ENCODE measurements around the gene HOXB1.

DNA sequence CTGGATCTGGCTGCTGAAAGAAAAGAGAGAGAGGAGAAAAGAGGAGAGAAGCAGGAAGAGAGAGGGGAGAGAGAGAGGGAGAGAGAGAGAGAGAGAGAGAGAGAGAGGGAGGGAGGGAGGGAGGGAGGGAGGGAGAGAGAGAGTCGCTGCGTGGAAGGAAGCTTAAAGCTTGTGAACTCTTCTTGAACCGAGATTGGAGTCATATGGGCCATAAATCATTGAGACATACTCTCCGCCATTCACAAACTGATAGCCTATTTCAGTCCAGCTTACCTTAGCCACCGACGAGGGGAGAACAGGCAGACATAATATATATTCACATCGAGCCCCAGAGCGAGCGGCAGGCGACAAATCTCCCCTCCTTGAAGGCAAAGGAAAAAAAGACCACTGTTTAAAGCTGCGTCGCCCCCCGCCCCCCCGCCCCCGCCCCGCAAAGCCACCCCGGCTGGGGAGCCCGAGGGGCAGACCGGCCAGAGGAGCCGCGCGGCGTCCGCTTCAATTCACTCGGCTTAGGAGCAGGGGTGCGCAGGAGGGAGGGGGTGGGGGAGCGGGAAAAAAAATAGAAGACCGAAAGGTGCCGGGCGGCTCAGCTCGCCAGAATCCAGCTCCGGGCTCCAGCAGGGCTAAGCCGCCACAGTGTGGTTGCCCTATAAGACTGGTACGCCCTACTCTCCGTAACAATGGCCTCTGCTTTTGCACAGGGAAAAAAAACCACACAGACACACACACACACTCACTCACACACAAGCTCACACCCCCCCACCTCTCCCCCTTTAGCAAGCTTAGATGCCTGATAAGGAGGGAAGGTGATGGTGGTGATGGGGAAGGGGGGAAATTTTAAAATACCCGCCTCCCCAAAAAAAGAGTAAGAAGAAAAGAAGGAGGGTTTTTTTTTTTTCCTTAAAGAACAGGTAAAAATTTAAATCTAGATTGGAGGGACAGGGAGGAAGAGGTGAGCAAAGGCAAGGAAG, 24.7 kb upstream of the HOXB1 start:
- TF ChIP-seq, protein P1, sequence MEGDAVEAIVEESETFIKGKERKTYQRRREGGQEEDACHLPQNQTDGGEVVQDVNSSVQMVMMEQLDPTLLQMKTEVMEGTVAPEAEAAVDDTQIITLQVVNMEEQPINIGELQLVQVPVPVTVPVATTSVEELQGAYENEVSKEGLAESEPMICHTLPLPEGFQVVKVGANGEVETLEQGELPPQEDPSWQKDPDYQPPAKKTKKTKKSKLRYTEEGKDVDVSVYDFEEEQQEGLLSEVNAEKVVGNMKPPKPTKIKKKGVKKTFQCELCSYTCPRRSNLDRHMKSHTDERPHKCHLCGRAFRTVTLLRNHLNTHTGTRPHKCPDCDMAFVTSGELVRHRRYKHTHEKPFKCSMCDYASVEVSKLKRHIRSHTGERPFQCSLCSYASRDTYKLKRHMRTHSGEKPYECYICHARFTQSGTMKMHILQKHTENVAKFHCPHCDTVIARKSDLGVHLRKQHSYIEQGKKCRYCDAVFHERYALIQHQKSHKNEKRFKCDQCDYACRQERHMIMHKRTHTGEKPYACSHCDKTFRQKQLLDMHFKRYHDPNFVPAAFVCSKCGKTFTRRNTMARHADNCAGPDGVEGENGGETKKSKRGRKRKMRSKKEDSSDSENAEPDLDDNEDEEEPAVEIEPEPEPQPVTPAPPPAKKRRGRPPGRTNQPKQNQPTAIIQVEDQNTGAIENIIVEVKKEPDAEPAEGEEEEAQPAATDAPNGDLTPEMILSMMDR (optimal IDR thresholded peaks at IDR 0.05 in 1 of 3, IDR thresholded peaks at IDR 0.05 in 1 of 3, conservative IDR thresholded peaks at IDR 0.05 in 1 of 3; ENCODE audit: extremely low read depth in 1 of 3, insufficient read depth in 2 of 3, low read length in 3 of 3) = no peak
- no peak for TF ChIP-seq EZH2 (IDR thresholded peaks at IDR 0.05; ENCODE audit: low read length)

Measured in keratinocyte (primary cell).